ENCODE data around the gene ARHGAP11A. TPM values are rescaled to one million over a fixed set of nuclear protein-coding genes. Genes with fewer than 3 reads are reported as not detected.
"Not testable (repeated sequence)": the region's sequence is repeated elsewhere in the genome, so short reads cannot be mapped to it uniquely, and the experiment has no call there.

The ARHGAP11A gene, protein sequence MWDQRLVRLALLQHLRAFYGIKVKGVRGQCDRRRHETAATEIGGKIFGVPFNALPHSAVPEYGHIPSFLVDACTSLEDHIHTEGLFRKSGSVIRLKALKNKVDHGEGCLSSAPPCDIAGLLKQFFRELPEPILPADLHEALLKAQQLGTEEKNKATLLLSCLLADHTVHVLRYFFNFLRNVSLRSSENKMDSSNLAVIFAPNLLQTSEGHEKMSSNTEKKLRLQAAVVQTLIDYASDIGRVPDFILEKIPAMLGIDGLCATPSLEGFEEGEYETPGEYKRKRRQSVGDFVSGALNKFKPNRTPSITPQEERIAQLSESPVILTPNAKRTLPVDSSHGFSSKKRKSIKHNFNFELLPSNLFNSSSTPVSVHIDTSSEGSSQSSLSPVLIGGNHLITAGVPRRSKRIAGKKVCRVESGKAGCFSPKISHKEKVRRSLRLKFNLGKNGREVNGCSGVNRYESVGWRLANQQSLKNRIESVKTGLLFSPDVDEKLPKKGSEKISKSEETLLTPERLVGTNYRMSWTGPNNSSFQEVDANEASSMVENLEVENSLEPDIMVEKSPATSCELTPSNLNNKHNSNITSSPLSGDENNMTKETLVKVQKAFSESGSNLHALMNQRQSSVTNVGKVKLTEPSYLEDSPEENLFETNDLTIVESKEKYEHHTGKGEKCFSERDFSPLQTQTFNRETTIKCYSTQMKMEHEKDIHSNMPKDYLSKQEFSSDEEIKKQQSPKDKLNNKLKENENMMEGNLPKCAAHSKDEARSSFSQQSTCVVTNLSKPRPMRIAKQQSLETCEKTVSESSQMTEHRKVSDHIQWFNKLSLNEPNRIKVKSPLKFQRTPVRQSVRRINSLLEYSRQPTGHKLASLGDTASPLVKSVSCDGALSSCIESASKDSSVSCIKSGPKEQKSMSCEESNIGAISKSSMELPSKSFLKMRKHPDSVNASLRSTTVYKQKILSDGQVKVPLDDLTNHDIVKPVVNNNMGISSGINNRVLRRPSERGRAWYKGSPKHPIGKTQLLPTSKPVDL
- total RNA-seq: 4.1 TPM

DNA sequence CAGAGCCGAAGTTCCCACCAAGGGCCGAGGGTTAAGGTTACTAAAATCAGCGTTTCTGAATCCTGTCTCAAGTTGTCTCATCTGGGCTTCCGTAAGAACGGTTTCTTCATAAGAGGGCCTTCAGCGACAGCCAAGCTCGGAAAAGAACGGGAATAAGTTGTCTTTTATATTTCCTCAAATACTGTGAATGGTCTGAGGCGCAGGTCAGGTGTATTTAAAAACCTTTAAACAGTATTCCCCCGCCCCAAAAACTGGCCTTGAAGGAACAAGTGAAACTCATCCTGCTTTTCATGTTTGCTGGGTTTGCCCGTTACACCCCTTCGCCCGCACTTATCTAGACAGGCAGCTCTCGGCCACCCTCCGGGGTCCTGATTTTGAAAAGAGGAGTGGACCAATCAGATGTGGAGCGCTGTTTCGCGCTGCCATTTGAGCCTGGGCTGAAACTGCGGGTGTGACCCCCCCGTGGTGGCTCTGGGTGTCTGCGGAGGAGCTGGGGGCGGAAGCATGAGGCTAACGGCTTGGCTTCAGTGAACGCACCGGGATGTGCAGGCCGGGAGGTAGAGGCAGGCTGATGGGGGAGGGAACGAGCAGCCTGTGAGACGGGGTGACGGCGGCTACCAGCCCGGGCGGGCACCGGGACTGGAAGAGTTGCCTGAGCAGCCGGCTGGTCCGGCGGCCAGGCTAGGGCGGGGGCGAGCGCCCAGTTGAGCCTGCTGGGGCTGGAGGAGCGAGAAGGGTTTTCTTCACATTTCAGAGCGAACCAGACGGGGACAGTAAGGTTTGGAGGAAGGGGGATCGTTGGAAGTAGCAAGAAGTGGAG is at the start of gene ARHGAP11A:
Gene ARHGAP11A (plus strand): TSS at position 454 of the 820 bp plus-strand sequence. CDS start 708 bp downstream, outside the sequence.
- DNase-seq (ENCODE audit: low spot score): peak; percentile 90

DNA sequence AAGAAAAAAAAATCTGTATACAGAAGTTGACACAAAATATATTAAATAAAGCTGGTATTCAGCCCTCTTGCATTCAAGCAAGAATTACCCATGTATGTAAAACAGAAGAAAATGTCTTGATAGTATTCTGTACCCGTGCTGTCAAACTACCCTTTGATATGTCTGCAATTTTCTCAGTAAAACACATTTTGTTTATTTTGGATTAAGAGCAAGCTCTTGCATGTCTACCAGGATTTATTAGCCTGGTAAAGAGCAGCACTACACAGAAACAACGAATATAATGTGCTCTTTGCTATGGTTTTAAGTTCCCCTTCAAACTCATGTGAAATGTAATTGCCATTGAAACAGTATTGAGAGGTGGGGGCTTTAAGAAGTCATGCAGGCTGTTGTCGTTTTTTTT is 46.3 kb upstream of the ARHGAP11A start:
- DNase-seq (ENCODE audit: low spot score): not testable (repeated sequence)

DNA sequence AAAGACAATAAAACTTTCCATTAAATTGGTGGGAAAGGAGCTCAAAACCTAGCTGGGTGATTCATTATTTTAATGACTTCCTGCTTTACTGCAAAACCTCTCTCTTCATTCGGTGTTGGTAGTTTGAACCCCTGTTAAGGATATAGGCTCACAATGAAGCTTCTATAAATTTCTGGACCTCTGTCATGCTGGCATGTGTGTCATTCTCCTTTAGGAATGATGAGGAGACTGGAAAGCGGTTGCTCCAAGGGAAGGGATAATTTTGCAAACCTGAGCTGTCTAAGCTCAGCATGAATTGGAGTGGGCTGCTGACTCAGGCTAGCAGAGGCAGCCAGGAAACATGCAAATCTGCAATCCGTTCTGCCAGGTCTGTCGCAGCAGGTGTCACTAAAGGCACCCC is 36.8 kb upstream of the ARHGAP11A start:
- DNase-seq (ENCODE audit: low spot score): not testable (repeated sequence)

DNA sequence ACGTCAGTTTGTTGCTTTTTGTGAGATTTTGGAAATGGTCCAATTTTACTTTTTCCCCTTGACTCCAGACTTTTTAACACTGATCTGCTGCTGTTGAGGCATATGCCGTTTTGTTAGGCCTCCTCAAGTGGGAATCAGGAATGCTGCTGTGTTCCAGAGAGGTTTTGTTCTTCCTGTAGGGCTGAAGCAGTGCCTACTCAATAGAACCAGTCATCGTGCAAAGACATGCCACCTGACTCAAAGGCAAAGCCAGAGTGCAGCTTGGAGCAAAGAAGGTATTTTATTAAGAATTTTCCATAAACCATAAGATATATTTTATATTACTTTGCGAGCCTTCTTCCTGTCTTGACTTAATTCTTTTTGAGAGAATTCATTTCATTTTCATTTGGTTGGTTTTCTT is 29.5 kb upstream of the ARHGAP11A start:
- DNase-seq (ENCODE audit: low spot score): not testable (repeated sequence)

DNA sequence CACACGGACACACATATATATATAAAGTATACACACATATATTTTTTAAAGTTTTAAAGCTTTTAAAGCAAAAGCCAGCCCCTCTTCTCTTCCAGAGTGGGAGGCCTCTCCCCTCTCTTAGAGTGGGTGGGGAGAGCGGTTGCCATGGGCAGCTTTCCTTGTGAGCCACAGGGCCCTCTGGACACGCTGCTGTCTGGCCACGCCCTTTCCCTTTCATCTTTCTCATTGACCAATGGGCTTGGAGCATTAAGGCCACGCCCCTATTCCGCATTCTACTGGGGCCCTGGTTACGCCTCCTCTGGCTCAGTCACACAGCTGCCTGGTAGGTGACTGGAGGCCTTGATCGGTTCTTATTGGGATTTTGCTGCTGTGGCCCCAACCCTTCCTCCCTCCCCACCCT is 22.2 kb upstream of the ARHGAP11A start, which contains the start of gene GOLGA8N:
Gene GOLGA8N (plus strand): TSS at position 306 of the 400 bp plus-strand sequence.
- not testable (repeated sequence) for DNase-seq (ENCODE audit: low spot score)

DNA sequence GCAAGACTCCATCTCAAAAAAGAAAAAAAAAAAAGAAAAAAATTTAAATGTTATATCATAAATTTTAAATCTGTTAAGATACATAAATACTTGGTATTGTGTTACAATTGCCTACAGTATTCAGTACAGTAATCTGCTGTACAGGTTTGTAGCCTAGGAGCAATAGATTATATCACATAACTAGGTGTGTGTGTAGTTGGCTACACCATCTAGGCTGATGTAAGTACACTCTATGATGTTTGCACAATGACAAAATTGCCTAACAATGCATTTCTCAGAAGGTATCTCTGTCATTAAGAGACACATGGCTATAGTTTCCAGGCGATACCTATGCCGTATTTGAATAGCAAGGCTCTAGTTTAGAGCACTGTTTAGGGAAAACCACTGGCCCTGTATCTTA is 5.8 kb upstream of the ARHGAP11A start:
- DNase-seq (ENCODE audit: low spot score): not testable (repeated sequence)

DNA sequence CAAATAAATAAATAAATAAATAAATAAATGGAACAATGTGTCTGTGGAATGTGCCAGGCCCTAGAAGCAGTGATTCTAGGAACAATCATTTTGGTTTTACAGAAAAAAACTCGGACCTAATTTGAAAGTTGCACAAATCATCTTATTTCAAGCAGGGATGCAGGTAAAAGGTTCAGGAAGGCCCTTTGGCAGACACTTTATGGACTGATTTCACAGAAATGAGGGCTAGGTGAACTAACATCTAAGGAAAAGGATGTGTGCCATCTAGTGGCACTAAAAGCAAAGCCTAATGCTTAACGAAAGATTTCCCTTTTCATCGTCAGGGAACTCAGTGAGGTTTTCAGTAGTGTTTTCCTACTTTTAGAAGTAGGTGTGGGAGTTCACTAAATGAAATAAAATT is 4.6 kb upstream of the ARHGAP11A start:
- not testable (repeated sequence) for DNase-seq (ENCODE audit: low spot score)

DNA sequence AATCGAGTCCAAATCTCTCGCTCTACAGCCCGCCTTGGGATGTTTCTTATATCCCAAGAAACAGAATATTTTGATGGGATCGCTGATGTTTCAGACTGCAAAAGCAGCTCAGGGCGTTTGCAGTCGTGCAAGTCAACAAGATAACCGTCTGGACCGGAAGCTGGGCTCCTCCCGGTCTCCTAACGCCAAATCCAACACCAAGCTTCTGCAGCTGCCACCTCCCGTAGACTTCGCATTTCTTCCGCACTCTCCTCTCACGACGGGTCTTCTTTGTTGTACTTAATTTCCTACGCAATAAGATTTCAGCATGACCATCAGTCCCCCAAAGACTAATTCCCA is 623 bp upstream of the ARHGAP11A start:
- not testable (repeated sequence) for DNase-seq (ENCODE audit: low spot score)

DNA sequence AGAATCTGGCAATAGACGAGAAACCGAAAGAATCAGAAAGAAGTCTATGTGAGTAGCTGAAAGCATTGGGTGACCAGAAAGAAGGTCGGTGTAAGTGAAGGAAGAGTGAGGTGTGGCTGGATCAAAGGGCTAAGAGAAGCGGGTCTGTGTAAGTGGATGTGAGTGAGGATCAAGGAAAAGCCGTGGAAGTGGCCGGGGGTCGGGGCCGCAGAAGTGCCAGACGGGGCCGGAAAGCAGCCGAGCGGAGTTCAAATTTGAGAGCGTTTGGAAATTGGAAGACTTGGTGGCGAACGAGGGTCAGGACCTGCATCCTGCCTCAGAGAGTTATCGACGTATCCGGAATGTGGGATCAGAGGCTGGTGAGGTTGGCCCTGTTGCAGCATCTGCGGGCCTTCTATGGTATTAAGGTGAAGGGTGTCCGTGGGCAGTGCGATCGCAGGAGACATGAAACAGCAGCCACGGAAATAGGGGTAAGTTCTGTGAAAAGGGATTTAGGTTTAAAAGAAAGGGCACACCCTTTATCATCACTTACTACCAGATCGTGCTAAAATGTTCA is 645 bp downstream of the ARHGAP11A start:
- DNase-seq (ENCODE audit: low spot score): not testable (repeated sequence)

DNA sequence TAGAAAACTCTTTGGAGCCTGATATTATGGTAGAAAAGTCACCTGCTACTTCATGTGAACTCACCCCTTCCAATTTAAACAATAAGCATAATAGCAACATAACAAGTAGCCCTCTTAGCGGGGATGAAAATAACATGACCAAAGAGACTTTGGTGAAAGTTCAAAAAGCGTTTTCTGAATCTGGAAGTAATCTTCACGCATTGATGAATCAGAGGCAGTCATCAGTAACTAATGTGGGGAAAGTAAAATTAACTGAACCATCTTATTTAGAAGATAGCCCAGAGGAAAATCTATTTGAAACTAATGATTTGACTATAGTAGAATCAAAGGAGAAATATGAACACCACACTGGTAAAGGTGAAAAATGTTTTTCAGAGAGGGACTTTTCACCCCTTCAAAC is 21.1 kb downstream of the ARHGAP11A start:
- no peak for DNase-seq (ENCODE audit: low spot score)

DNA sequence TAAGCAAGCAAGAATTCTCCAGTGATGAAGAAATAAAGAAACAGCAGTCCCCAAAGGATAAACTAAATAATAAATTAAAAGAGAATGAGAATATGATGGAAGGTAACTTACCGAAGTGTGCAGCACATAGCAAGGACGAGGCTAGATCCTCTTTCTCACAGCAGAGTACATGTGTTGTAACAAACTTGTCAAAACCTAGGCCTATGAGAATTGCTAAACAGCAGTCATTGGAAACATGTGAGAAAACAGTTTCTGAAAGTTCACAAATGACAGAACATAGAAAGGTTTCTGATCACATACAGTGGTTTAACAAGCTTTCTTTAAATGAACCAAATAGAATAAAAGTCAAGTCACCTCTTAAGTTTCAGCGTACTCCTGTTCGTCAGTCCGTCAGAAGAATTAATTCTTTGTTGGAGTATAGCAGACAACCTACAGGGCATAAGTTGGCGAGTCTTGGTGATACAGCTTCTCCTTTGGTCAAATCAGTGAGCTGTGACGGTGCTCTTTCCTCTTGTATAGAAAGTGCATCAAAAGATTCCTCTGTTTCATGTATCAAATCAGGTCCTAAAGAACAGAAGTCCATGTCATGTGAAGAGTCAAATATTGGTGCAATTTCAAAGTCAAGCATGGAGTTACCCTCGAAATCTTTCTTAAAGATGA is 21.7 kb downstream of the ARHGAP11A start:
- DNase-seq (ENCODE audit: low spot score): no peak

DNA sequence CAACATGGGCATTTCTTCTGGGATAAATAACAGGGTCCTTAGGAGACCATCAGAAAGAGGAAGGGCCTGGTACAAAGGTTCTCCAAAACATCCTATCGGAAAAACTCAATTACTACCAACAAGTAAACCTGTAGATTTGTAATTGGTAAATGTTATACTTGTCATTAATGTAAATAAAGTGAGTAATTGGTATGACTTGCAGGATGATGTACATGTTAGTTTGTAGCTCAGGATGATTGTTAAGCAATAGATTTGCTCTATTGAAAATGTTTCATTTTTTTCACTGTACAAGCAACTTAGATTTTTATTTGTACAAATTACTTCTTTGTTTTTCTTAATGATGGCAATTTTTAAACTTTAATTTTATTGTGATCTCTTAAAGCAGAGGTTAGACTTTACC is 22.4 kb downstream of the ARHGAP11A start:
- no peak for DNase-seq (ENCODE audit: low spot score)

DNA sequence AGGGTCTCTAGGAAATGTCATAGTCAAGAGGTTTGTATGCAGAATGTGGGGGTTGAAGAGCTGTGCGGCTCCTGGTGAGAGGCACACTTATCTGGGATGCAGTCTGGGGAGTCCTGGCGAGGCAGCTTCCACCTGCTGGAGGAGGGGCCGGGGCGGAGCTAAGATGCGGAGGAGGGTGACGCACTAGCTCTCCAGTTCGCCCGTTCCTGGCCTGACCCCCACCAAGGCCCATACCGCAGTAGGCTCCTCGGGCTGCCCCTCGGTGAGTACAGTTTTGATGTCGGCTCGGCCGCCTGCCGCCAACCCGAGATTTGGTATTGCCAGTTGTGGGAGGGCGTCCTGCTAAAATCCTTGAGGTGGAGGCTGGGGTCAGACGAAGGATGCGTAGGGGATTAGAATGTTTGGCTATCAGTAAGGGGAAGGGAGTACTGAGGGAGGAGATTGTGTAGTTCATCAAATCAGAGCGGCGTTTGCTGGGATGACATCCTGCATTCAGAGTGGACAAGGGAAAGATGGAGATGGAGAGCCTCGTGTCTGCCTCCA is 26.3 kb downstream of the ARHGAP11A start, which contains the start of gene SCG5:
Gene SCG5 (plus strand): TSS at position 194 of the 543 bp plus-strand sequence. CDS start 1,883 bp downstream, outside the sequence.
- no peak for DNase-seq (ENCODE audit: low spot score)

DNA sequence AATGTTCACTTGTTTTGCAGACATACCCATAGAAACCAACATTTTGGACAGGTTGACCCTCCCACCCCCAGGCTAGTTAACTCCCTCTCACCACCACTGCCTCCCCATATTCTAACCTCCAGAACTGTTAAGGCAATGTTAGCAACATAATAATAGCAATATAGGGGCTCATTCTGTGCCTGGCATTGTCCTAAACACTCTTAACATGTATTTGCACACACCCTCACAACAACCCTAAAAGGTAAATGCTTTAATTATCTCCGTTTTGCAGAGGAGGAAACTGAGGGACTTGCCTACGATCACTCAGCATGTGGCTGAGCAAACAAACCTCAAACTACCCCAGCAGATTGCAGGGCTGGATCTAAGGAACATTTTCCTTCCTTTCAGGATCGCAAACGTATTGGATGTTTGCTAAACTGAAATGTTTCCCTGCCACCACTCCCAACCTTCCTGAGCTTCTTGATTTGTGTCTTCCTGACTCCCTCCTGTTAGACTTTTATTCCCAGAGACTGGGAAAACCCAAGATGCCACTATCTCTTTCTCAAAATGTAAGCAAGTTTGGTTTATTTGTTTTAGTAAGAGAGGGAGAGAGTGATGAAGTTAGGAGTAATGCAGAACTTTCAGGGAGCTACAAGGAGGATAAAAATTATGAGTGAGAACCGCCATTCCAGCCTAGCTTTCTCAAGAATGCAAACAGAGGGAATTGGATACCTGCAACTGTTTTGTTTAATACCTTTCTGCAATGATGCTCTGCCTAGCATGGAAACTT is 27.5 kb downstream of the ARHGAP11A start:
- no peak for DNase-seq (ENCODE audit: low spot score)

DNA sequence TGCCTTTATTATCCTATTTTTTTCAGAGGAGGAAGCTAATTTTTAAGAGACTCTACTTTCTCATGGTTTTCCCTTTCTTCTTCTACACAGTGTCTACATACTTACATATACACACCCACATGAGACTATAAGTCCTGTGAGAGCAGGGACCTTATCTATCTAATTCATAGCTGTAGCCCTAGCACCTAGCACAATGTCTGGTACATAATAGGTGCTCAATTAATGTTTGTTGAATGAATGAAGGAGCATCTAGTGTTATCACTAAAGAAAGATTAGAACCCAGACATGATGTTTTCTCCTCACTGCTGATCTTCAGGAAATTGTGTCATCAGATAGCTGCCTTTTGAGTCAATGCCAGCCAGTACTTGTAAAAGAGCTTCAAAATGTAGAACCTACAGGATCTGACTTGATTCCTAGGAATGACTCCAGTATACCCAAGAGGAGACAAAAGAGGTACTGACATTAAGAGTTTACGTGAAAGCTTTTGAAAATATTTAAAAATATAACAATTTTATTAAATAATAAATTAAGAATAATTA is 28.7 kb downstream of the ARHGAP11A start:
- no peak for DNase-seq (ENCODE audit: low spot score)

DNA sequence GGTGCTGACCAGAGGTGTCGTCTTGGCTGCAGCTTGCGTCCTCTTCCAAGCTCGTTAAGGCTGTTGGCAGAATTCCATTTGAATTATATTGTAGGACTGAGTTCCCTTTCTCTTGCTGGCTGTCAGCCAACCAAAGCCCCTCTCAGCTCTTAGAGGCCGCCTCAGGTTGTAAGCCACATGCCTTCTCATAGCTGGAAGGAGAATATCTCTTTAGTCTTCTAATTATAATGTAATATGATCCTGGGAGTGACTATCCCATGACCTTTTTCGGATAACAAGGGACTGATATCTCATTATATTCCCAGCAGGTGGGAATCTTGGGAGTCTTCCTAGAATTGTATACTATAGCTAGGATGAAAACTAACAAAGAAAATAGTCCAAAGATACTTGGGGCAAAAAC is 31.0 kb downstream of the ARHGAP11A start:
- no peak for DNase-seq (ENCODE audit: low spot score)

DNA sequence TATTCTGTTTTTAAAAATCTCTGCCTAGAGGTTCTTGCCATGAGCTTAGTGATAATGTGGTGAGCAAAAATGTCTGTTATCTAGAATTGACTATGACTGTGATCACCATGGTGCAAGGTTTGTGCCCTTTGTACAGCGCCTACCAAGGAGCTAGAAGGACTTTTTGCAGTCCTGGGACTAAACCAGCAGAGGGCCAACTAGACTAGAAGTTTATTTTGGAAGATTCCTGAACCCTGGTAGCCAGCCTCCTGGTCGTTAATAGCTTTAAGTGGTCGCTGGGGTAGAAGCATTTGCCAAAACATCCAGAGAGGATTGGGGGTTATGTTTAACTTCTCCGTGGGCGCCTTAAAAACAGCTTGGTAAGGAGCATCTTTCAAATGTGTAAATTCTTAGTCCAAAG is 34.0 kb downstream of the ARHGAP11A start:
- no peak for DNase-seq (ENCODE audit: low spot score)

DNA sequence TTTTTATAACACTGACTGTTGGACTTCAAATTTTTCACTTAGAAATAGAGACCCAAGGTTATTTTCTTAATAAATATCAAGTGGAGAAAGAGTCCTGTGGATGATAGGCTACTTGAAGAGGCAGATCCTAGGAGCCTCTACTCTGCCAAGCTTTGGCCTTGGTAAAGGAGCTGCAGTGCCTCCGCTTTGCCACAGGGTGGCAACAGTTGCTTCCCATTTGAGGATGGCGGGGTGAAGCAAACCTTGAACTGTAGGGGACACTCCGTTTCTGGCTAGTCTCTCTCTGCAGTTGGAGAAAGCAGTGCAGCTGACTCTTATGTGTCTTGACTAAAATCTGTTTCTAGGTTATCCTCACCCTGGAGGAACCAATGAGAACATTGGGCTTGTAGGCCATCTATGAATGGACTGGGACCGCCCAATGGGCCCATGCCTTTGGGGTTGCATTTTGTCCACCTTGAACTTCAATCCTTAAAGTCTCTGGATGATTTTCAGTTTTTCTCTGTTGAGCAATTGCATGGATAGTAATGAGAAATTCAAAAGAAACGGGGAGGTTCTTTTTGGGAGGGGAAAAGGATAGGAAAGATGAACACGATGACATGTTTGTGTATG is 36.0 kb downstream of the ARHGAP11A start:
- DNase-seq (ENCODE audit: low spot score): peak; percentile 46

DNA sequence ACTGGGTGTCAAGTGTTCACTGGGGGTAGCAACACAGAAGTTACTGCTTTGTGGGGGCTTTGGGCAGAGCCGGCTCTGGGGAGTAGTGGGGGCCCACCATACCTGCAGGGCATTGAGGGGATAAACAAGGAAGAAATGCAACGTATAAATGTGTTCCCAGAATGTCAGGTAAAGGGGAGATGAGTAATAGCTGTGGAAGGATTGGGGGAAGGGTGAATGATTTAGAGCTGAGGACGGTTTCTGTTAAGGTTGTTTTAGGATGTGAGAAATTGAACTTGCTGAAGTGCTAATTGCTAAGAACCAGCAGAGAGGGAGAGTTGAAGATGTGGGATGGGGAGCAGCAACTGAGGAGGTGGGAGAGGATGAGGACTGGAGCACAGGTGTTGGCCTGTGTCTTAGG is 36.9 kb downstream of the ARHGAP11A start:
- no peak for DNase-seq (ENCODE audit: low spot score)

Data from mucosa of gallbladder (tissue), 1 donor.